Tibial nerve (tissue), 4 donors: ENCODE data around the gene VAMP2.

ENCODE experiments used
- CTCF ChIP-seq, 5 experiments: fragments of 200-600 bp in 3 of 5; fragments of 450-650 bp in 2 of 5; sonication (generic) in 3 of 5; IDR thresholded peaks; one replicate each; pipeline ENCODE4 v1.5.1; 2016 to 2019; ENCODE audit warnings: antibody characterized with exemption in 5 of 5, mild to moderate bottlenecking in 3 of 5, moderate library complexity in 2 of 5
- EP300 ChIP-seq, 2 donors: sonication (generic); formaldehyde crosslinking; IDR thresholded peaks; one replicate each; pipeline ENCODE4 v1.6.1; 2017; ENCODE audit warnings: antibody characterized with exemption in 2 of 2, mild to moderate bottlenecking in 1 of 2
- POLR2A ChIP-seq, 2 donors: fragments of 450-650 bp; IDR thresholded peaks; one replicate each; pipeline ENCODE4 v1.6.1; 2017; ENCODE audit warnings: antibody characterized with exemption in 2 of 2, mild to moderate bottlenecking in 2 of 2, moderate library complexity in 2 of 2

GRCh38 chr17:8126491-8127066, 36.2 kb downstream of the VAMP2 start:
- TF ChIP-seq CTCF (IDR thresholded peaks at IDR 0.05): no peak
- no peak for TF ChIP-seq POLR2A (IDR thresholded peaks at IDR 0.05)
- TF ChIP-seq EP300 (IDR thresholded peaks at IDR 0.05): peak in 1 of 2 donors; percentile 28
